SK-N-SH treated with all-trans-retinoic acid at 6 μM for 48 hours (cell line): ENCODE measurements around the gene KCTD18.

Source experiments
- CSRNP3 ChIP-seq: fragments of 250-450 bp; sonication (Bioruptor Pico); IDR thresholded peaks from 2 replicates; pipeline ENCODE4 v1.5.1; 2021; ENCODE audit warnings: mild to moderate bottlenecking, moderate library complexity
- OSR1 ChIP-seq: fragments of 250-450 bp; sonication (Bioruptor Pico); IDR thresholded peaks from 2 replicates; pipeline ENCODE4 v1.8.0; 2022; ENCODE audit warnings: moderate library complexity, mild to moderate bottlenecking, inconsistent platforms
- PPARA ChIP-seq: fragments of 250-450 bp; sonication (Bioruptor Pico); IDR thresholded peaks from 2 replicates; pipeline ENCODE4 v1.5.0; 2020; ENCODE audit warnings: mild to moderate bottlenecking, borderline replicate concordance
- RARB ChIP-seq: fragments of 250-450 bp; sonication (Bioruptor Pico); IDR thresholded peaks from 2 replicates; pipeline ENCODE4 v1.8.0; 2021; ENCODE audit warnings: mild to moderate bottlenecking, moderate library complexity
- SNAI2 ChIP-seq: fragments of 250-450 bp; sonication (Bioruptor Pico); IDR thresholded peaks from 2 replicates; pipeline ENCODE4 v1.5.0; 2020; ENCODE audit warnings: mild to moderate bottlenecking, moderate library complexity
- TCF4 ChIP-seq: fragments of 250-450 bp; sonication (Bioruptor Pico); IDR thresholded peaks from 2 replicates; pipeline ENCODE4 v1.8.0; 2021; ENCODE audit warnings: mild to moderate bottlenecking, moderate library complexity, borderline replicate concordance
- TOX ChIP-seq: fragments of 250-450 bp; sonication (Bioruptor Pico); IDR thresholded peaks from 2 replicates; pipeline ENCODE4 v1.8.0; 2021; ENCODE audit warnings: mild to moderate bottlenecking, moderate library complexity, borderline replicate concordance
- ZFP3 ChIP-seq: fragments of 250-450 bp; sonication (Bioruptor Pico); IDR thresholded peaks from 2 replicates; pipeline ENCODE4 v1.5.0; 2020; ENCODE audit warnings: mild to moderate bottlenecking, moderate library complexity
- ZFP30 ChIP-seq: fragments of 450-650 bp; formaldehyde crosslinking; IDR thresholded peaks from 2 replicates; pipeline ENCODE4 v1.5.0; 2022; ENCODE audit warnings: mild to moderate bottlenecking, moderate library complexity
- ZNF565 ChIP-seq: fragments of 450-650 bp; formaldehyde crosslinking; conservative IDR thresholded peaks from 2 replicates; pipeline ENCODE4 v1.5.0; 2020; ENCODE audit warnings: low read depth, mild to moderate bottlenecking, moderate library complexity
- ZNF70 ChIP-seq: fragments of 450-650 bp; formaldehyde crosslinking; IDR thresholded peaks from 2 replicates; pipeline ENCODE4 v1.5.0; 2020; ENCODE audit warnings: mild to moderate bottlenecking, moderate library complexity
- TF ChIP-seq, protein P1 (sequence below): fragments of 250-450 bp; sonication (Bioruptor Pico); IDR thresholded peaks from 2 replicates; pipeline ENCODE4 v1.8.0; 2020; ENCODE audit warnings: mild to moderate bottlenecking, moderate library complexity, borderline replicate concordance
- TF ChIP-seq, protein P2 (sequence below): fragments of 250-450 bp; sonication (Bioruptor Pico); IDR thresholded peaks from 2 replicates; pipeline ENCODE4 v1.5.1; 2020; ENCODE audit warnings: low read depth, mild to moderate bottlenecking, moderate library complexity

DNA sequence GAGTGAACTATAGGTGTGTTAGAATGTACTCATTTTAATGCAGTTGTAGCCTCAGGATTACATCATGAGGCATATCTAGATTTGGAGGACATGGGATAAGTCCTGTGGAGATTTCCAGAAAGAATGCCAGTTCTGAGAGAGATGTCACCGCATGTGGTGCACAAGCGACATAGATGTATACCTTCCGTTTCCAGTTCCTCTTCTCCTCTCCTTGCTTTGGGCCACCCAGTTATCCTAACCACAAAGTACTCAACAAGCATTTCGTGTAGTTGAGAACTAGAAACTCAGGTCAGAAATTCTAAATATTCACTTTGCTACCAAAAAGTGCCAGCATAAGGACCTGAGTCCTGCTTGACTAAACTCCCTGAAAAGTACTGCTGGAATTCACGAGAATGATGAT lies 66.5 kb downstream of the KCTD18 start:
- TF ChIP-seq CSRNP3 (CRISPR knock-in tag) (no peak), SNAI2 (CRISPR knock-in tag) (no peak), TCF4 (CRISPR knock-in tag) (no peak), RARB (CRISPR knock-in tag) (no peak), ZFP3 (CRISPR knock-in tag) (no peak), ZNF565 (no peak), PPARA (CRISPR knock-in tag) (no peak), ZNF70 (CRISPR knock-in tag) (no peak), OSR1 (CRISPR knock-in tag) (no peak), TOX (CRISPR knock-in tag) (no peak), ZFP30 (CRISPR knock-in tag) (no peak)
- TF ChIP-seq, protein P1, sequence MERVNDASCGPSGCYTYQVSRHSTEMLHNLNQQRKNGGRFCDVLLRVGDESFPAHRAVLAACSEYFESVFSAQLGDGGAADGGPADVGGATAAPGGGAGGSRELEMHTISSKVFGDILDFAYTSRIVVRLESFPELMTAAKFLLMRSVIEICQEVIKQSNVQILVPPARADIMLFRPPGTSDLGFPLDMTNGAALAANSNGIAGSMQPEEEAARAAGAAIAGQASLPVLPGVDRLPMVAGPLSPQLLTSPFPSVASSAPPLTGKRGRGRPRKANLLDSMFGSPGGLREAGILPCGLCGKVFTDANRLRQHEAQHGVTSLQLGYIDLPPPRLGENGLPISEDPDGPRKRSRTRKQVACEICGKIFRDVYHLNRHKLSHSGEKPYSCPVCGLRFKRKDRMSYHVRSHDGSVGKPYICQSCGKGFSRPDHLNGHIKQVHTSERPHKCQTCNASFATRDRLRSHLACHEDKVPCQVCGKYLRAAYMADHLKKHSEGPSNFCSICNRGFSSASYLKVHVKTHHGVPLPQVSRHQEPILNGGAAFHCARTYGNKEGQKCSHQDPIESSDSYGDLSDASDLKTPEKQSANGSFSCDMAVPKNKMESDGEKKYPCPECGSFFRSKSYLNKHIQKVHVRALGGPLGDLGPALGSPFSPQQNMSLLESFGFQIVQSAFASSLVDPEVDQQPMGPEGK (CRISPR knock-in tag), result no peak
- TF ChIP-seq, protein P2, sequence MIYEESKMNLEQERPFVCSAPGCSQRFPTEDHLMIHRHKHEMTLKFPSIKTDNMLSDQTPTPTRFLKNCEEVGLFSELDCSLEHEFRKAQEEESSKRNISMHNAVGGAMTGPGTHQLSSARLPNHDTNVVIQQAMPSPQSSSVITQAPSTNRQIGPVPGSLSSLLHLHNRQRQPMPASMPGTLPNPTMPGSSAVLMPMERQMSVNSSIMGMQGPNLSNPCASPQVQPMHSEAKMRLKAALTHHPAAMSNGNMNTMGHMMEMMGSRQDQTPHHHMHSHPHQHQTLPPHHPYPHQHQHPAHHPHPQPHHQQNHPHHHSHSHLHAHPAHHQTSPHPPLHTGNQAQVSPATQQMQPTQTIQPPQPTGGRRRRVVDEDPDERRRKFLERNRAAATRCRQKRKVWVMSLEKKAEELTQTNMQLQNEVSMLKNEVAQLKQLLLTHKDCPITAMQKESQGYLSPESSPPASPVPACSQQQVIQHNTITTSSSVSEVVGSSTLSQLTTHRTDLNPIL, result no peak
